Measurements from ENCODE around the gene ASL.
"Not testable (repeated sequence)": the region's sequence is repeated elsewhere in the genome, so short reads cannot be mapped to it uniquely, and the experiment has no call there.

DNA sequence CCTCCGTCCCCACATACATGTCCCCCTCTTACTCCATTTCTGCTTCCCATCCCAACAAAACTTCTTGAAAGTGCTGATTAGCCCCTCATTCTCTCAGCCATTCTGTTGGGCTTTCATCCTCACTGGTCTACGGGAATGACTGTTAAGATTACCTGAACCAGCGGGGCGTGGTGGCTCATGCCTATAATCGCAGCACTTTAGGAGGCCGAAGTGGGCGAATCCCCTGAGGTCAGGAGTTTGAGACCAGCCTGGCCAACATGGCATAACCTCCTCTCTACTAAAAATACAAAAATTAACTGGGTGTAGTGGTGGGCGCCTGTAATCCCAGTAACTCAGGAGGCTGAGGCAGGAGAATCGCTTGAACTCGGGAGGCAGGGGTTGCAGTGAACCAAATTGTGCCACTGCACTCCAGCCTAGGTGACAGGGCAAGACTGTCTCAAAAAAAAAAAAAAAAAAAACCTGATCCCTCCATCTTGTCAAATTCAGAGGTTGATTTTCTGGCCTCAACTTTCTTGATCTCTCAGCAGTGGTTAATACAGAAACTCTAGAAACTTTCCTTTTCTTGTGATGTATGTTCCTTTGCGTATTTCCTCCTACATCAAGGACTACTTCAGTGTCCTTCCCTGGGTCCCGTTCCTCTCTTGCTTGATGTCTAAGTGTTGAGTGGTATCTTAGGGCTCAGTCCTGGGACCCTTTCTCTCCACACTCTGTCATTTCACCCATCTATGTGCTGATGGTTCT is 41.2 kb downstream of the ASL start:
- TF ChIP-seq, protein P1, sequence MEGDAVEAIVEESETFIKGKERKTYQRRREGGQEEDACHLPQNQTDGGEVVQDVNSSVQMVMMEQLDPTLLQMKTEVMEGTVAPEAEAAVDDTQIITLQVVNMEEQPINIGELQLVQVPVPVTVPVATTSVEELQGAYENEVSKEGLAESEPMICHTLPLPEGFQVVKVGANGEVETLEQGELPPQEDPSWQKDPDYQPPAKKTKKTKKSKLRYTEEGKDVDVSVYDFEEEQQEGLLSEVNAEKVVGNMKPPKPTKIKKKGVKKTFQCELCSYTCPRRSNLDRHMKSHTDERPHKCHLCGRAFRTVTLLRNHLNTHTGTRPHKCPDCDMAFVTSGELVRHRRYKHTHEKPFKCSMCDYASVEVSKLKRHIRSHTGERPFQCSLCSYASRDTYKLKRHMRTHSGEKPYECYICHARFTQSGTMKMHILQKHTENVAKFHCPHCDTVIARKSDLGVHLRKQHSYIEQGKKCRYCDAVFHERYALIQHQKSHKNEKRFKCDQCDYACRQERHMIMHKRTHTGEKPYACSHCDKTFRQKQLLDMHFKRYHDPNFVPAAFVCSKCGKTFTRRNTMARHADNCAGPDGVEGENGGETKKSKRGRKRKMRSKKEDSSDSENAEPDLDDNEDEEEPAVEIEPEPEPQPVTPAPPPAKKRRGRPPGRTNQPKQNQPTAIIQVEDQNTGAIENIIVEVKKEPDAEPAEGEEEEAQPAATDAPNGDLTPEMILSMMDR (IDR thresholded peaks at IDR 0.05): not testable (repeated sequence)
- not testable (repeated sequence) for TF ChIP-seq POLR2A (IDR thresholded peaks at IDR 0.05)

Data from body of pancreas (tissue), 4 donors.